Measurements from ENCODE around the gene OR7G1. TPM values are rescaled to one million over a fixed set of nuclear protein-coding genes. Genes with fewer than 3 reads are reported as not detected.

The OR7G1 gene
- total RNA-seq, 1 experiment from 2014 or later = not detected

GRCh38 chr19:9116547-9116946 lies 984 bp upstream of the OR7G1 start:
- CTCF ChIA-PET = no interaction called here

GRCh38 chr19:9109959-9110358 lies 5.6 kb downstream of the OR7G1 start:
- Mint-ChIP-seq H3K9me3 (peaks cover 66% of the 10 kb centered on the region), H3K27me3 (ENCODE audit: low read depth) (peaks cover 3% of the 10 kb centered on the region; the same call in 1 of the 2 replicates), H3K4me1 (no peaks in the 10 kb centered on the region), H3K27ac (no peak overlapping the region), H3K36me3 (peaks cover 50% of the 10 kb centered on the region), H3K4me3 (no peak overlapping the region)
- POLR2A ChIA-PET = no interaction called here
- ATAC-seq = no peak
- no peak for DNase-seq (ENCODE audit: low spot score)
- CTCF ChIA-PET = interaction anchor here (0.7 kb wide), 1 partner anchor 200 kb away, joined by 3 read pairs; no protein-coding TSS in a partner anchor
- TF ChIP-seq ESRRA (CRISPR knock-in tag; IDR thresholded peaks at IDR 0.05; ENCODE audit: borderline replicate concordance) = no peak
- no peak for TF ChIP-seq NR3C1 (CRISPR knock-in tag; conservative IDR thresholded peaks at IDR 0.05; ENCODE audit: low read depth)
- TF ChIP-seq ZNF121 (CRISPR knock-in tag; IDR thresholded peaks at IDR 0.05) = no peak
- TF ChIP-seq MXD4 (CRISPR knock-in tag; IDR thresholded peaks at IDR 0.05; ENCODE audit: borderline replicate concordance) = no peak
- no peak for TF ChIP-seq ERG (CRISPR knock-in tag; IDR thresholded peaks at IDR 0.05)
- no peak for TF ChIP-seq USF1 (CRISPR knock-in tag; IDR thresholded peaks at IDR 0.05)
- TF ChIP-seq ZNF317 (CRISPR knock-in tag; IDR thresholded peaks at IDR 0.05; ENCODE audit: borderline replicate concordance, low read depth) = no peak
- no peak for TF ChIP-seq CDX4 (CRISPR knock-in tag; IDR thresholded peaks at IDR 0.05; ENCODE audit: borderline replicate concordance)
- TF ChIP-seq ZNF671 (CRISPR knock-in tag; IDR thresholded peaks at IDR 0.05) = no peak
- TF ChIP-seq PREB (CRISPR knock-in tag; IDR thresholded peaks at IDR 0.05; ENCODE audit: borderline replicate concordance) = no peak
- TF ChIP-seq ZNF281 (CRISPR knock-in tag; IDR thresholded peaks at IDR 0.05) = no peak
- no peak for TF ChIP-seq EMX1 (CRISPR knock-in tag; IDR thresholded peaks at IDR 0.05)
- TF ChIP-seq ZNF512 (CRISPR knock-in tag; IDR thresholded peaks at IDR 0.05; ENCODE audit: borderline replicate concordance) = no peak
- no peak for TF ChIP-seq ZNF219 (CRISPR knock-in tag; IDR thresholded peaks at IDR 0.05; ENCODE audit: borderline replicate concordance)
- no peak for TF ChIP-seq MLX (CRISPR knock-in tag; IDR thresholded peaks at IDR 0.05)

More at GRCh38 chr19:9116547-9116946, 984 bp upstream of the OR7G1 start:
- Mint-ChIP-seq H3K4me1 (no peaks in the 10 kb centered on the region), H3K9me3 (peaks cover 66% of the 10 kb centered on the region), H3K36me3 (peaks cover 50% of the 10 kb centered on the region), H3K4me3 (no peak overlapping the region), H3K27ac (no peak overlapping the region), H3K27me3 (ENCODE audit: low read depth) (peaks cover 11% of the 10 kb centered on the region)
- DNase-seq (ENCODE audit: low spot score) (no peak), ATAC-seq (no peak)
- no peak for TF ChIP-seq GABPB1 (CRISPR knock-in tag; IDR thresholded peaks at IDR 0.05)
- no peak for TF ChIP-seq RELA (CRISPR knock-in tag; IDR thresholded peaks at IDR 0.05; ENCODE audit: borderline replicate concordance)
- TF ChIP-seq SP1 (CRISPR knock-in tag; conservative IDR thresholded peaks at IDR 0.05) = no peak
- TF ChIP-seq ZNF512 (CRISPR knock-in tag; IDR thresholded peaks at IDR 0.05; ENCODE audit: borderline replicate concordance) = no peak
- TF ChIP-seq NFE2L1 (CRISPR knock-in tag; IDR thresholded peaks at IDR 0.05) = no peak
- TF ChIP-seq CREM (CRISPR knock-in tag; IDR thresholded peaks at IDR 0.05) = no peak
- TF ChIP-seq TCF7 (CRISPR knock-in tag; IDR thresholded peaks at IDR 0.05; ENCODE audit: low read depth) = no peak
- TF ChIP-seq NR3C1 (CRISPR knock-in tag; conservative IDR thresholded peaks at IDR 0.05; ENCODE audit: low read depth) = no peak
- no peak for TF ChIP-seq CBFB (CRISPR knock-in tag; IDR thresholded peaks at IDR 0.05; ENCODE audit: low read depth)
- POLR2A ChIA-PET = no interaction called here
